Uterus (tissue), 2 donors: ENCODE results near the gene CD109.

Source experiments
- POLR2A ChIP-seq, 2 donors: fragments of 450-650 bp; IDR thresholded peaks; one replicate each; pipeline ENCODE4 v1.6.1; 2016; ENCODE audit warnings: antibody characterized with exemption in 2 of 2, mild to moderate bottlenecking in 1 of 2, moderate library complexity in 1 of 2
- TF ChIP-seq, protein P1 (sequence below), 4 experiments: fragments of 200-600 bp in 2 of 4; fragments of 450-650 bp in 2 of 4; sonication (generic) in 2 of 4; IDR thresholded peaks; one replicate each; pipeline ENCODE4 v1.5.1; 2016 to 2019; ENCODE audit warnings: antibody characterized with exemption in 4 of 4, mild to moderate bottlenecking in 2 of 4, moderate library complexity in 1 of 4

GRCh38 chr6:73648166-73648565 lies 47.8 kb upstream of the CD109 start:
- TF ChIP-seq, protein P1, sequence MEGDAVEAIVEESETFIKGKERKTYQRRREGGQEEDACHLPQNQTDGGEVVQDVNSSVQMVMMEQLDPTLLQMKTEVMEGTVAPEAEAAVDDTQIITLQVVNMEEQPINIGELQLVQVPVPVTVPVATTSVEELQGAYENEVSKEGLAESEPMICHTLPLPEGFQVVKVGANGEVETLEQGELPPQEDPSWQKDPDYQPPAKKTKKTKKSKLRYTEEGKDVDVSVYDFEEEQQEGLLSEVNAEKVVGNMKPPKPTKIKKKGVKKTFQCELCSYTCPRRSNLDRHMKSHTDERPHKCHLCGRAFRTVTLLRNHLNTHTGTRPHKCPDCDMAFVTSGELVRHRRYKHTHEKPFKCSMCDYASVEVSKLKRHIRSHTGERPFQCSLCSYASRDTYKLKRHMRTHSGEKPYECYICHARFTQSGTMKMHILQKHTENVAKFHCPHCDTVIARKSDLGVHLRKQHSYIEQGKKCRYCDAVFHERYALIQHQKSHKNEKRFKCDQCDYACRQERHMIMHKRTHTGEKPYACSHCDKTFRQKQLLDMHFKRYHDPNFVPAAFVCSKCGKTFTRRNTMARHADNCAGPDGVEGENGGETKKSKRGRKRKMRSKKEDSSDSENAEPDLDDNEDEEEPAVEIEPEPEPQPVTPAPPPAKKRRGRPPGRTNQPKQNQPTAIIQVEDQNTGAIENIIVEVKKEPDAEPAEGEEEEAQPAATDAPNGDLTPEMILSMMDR (IDR thresholded peaks at IDR 0.05): no peak
- TF ChIP-seq POLR2A (IDR thresholded peaks at IDR 0.05): no peak
